H7 (cell line): Measurements from ENCODE around the gene MAP2K1. TPM values are rescaled to one million over a fixed set of nuclear protein-coding genes. Genes with fewer than 3 reads are reported as not detected.
"Not testable (repeated sequence)": the region's sequence is repeated elsewhere in the genome, so short reads cannot be mapped to it uniquely, and the experiment has no call there.

Experiments
- DNase-seq: peaks from one replicate; pipeline ENCODE4 v3.0.0; 2012
- H3K27me3 ChIP-seq: 2 replicates; pipeline ENCODE4 v1.6.0; 2011; ENCODE audit warnings: mild to moderate bottlenecking, low read length; ENCODE audit not compliant: control insufficient read depth, insufficient read depth
- H3K36me3 ChIP-seq: replicated peaks from 2 replicates; pipeline ENCODE4 v1.5.1; 2011; ENCODE audit warnings: low read length; ENCODE audit not compliant: control insufficient read depth, insufficient read depth
- H3K4me3 ChIP-seq: 2 replicates; pipeline ENCODE4 v1.5.1; 2011; ENCODE audit warnings: low read depth, mild to moderate bottlenecking, control low read depth, low read length, moderate library complexity; ENCODE audit not compliant: insufficient read depth
- total RNA-seq: library from RNA; depleted of rRNA; stranded (reverse); fragments of >200 nt; shearing (Covaris generic); gene quantifications from 2 replicates; pipeline ENCODE4 v1.2.3, GENCODE V29; 2014

Gene MAP2K1
- total RNA-seq, 1 experiment from 2014 or later, result 45.8 TPM

GRCh38 chr15:66465294-66465693 is 78.6 kb downstream of the MAP2K1 start:
- H3K36me3 ChIP-seq, H3K27me3 ChIP-seq, DNase-seq, H3K4me3 ChIP-seq: not testable (repeated sequence)

- not testable (repeated sequence) for H3K4me3 ChIP-seq, DNase-seq, H3K36me3 ChIP-seq, H3K27me3 ChIP-seq
Measured at GRCh38 chr15:66467162-66468040, 80.7 kb downstream of the MAP2K1 start.

- not testable (repeated sequence) for H3K36me3 ChIP-seq, H3K4me3 ChIP-seq, DNase-seq, H3K27me3 ChIP-seq
Measured at GRCh38 chr15:66470825-66471224, 84.1 kb downstream of the MAP2K1 start.

GRCh38 chr15:66472176-66472999 is 85.7 kb downstream of the MAP2K1 start:
- no peak for DNase-seq
- Histone ChIP-seq H3K4me3 (no peak overlapping the region), H3K27me3 (no peaks in the 10 kb centered on the region), H3K36me3 (no peaks in the 10 kb centered on the region)

GRCh38 chr15:66474135-66474534 is 87.4 kb downstream of the MAP2K1 start:
- DNase-seq, result peak; percentile 59
- Histone ChIP-seq H3K36me3 (no peaks in the 10 kb centered on the region), H3K27me3 (no peaks in the 10 kb centered on the region), H3K4me3 (no peak overlapping the region)

- H3K27me3 ChIP-seq, result no peaks in the 10 kb centered on the region
- no peak overlapping the region for H3K4me3 ChIP-seq
- H3K36me3 ChIP-seq, result no peaks in the 10 kb centered on the region
- no peak for DNase-seq
Measured at GRCh38 chr15:66474963-66475362, 88.3 kb downstream of the MAP2K1 start.

GRCh38 chr15:66476535-66476934 is 89.8 kb downstream of the MAP2K1 start:
- H3K4me3 ChIP-seq, result no peak overlapping the region
- no peaks in the 10 kb centered on the region for H3K27me3 ChIP-seq
- peaks cover 4% of the 10 kb centered on the region for H3K36me3 ChIP-seq
- no peak for DNase-seq

GRCh38 chr15:66477011-66477410 is 90.3 kb downstream of the MAP2K1 start:
- Histone ChIP-seq H3K27me3 (no peaks in the 10 kb centered on the region), H3K4me3 (no peak overlapping the region), H3K36me3 (peaks cover 5% of the 10 kb centered on the region)
- no peak for DNase-seq

GRCh38 chr15:66480267-66480666 is 93.6 kb downstream of the MAP2K1 start:
- DNase-seq, result no peak
- H3K36me3 ChIP-seq, result peaks cover 9% of the 10 kb centered on the region
- no peaks in the 10 kb centered on the region; the same call in 1 of the 2 replicates for H3K27me3 ChIP-seq
- no peak overlapping the region for H3K4me3 ChIP-seq

GRCh38 chr15:66481107-66481856 is 94.6 kb downstream of the MAP2K1 start:
- DNase-seq, result no peak
- H3K4me3 ChIP-seq, result no peak overlapping the region
- H3K36me3 ChIP-seq, result peaks cover 9% of the 10 kb centered on the region

GRCh38 chr15:66482539-66482938 is 95.8 kb downstream of the MAP2K1 start:
- Histone ChIP-seq H3K27me3 (no peaks in the 10 kb centered on the region; the same call in 1 of the 2 replicates), H3K36me3 (peaks cover 9% of the 10 kb centered on the region), H3K4me3 (no peak overlapping the region)
- DNase-seq, result no peak

More at GRCh38 chr15:66481107-66481856, 94.6 kb downstream of the MAP2K1 start:
- no peaks in the 10 kb centered on the region; the same call in 1 of the 2 replicates for H3K27me3 ChIP-seq

- Histone ChIP-seq H3K27me3 (no peaks in the 10 kb centered on the region; the same call in 1 of the 2 replicates), H3K4me3 (no peak overlapping the region), H3K36me3 (peaks cover 15% of the 10 kb centered on the region)
- no peak for DNase-seq
Measured at GRCh38 chr15:66483131-66483566, 96.4 kb downstream of the MAP2K1 start.

- H3K4me3 ChIP-seq, result no peak overlapping the region
- DNase-seq, result no peak
- H3K27me3 ChIP-seq, result no peaks in the 10 kb centered on the region; the same call in 1 of the 2 replicates
- H3K36me3 ChIP-seq, result peaks cover 17% of the 10 kb centered on the region
Measured at GRCh38 chr15:66484539-66485112, 97.9 kb downstream of the MAP2K1 start.

- no peak for DNase-seq
- Histone ChIP-seq H3K27me3 (no peaks in the 10 kb centered on the region; the same call in 1 of the 2 replicates), H3K36me3 (peaks cover 20% of the 10 kb centered on the region)
Measured at GRCh38 chr15:66486887-66487286, 100.2 kb downstream of the MAP2K1 start.

More at GRCh38 chr15:66486887-66487286, 100.2 kb downstream of the MAP2K1 start:
- no peak overlapping the region for H3K4me3 ChIP-seq
